ENCODE results near the gene HLA-DQB2.
"Not testable (repeated sequence)": the region's sequence is repeated elsewhere in the genome, so short reads cannot be mapped to it uniquely, and the experiment has no call there.

Gene HLA-DQB2

GRCh38 chr6:32745649-32746048, 17.7 kb downstream of the HLA-DQB2 start:
- DNase-seq (ENCODE audit: extremely low read depth in 1 of 2, low read depth in 1 of 2) = not testable (repeated sequence)

GRCh38 chr6:32744776-32745175, 18.6 kb downstream of the HLA-DQB2 start:
- DNase-seq (ENCODE audit: extremely low read depth in 1 of 2, low read depth in 1 of 2) = no peak

DNA sequence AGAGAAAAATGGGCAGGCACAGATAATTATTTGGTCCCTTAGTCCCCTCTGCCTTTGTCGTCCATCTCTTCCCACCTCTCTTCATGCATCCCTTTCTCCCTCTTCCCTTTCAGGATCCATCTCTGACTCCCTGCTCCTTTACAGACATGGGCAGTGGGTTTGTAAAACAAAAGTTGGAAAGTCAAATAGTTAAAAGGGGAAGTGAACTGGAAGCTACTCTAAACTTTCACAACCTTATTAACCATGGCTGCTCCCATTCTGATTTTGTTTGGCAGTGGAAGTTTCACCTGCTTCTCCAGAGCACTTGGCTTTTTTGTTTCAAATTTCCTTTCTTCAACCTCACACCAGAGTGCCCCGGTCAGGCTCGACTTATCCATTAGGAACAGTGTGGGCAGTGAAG, 21.0 kb downstream of the HLA-DQB2 start:
- DNase-seq (ENCODE audit: extremely low read depth in 1 of 2, low read depth in 1 of 2) = no peak

DNA sequence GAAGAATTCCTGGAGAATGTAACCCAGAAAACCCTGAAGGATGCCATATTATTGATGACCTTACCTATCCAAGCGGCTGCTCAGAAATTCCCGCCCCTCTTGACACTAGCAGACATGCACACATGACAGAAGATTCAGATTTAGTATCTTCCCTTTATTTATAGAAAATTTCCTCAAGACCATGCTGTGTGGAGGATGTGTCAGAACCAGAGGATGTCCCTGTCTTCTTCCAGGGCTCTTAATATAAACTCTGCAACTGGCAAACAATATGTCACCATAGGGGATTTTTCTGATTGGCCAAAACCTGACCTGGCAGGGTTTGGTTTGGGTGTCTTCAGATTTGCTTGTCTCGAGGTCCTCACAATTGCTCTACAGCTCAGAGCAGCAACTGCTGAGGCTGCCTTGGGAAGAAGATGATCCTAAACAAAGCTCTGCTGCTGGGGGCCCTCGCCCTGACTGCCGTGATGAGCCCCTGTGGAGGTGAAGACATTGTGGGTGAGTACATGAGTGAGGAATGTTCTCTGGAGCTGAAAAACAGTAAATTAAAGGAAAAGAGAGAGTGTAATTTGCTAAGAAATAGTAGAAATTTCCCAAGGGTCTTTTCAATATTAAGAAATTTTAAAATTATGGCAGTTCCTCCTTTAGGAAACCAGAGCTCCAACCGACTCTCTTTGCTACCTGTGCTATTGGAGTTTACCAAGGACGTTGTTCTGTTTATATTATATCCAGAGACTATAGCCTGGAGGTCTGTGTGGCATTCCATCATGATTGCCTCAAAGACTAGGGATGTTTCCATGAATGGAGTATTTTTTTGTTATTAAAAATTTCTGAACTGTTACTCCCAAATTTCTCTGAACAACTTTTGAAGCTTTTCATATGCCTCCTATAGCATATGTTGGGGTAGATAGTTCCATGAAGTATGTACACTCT, 22.0 kb downstream of the HLA-DQB2 start, which contains the start of gene HLA-DQA2:
HLA-DQA2 (plus strand) TSS at position 361 of the 930 bp plus-strand sequence; CDS start at position 414, 53 bp downstream.
- DNase-seq (ENCODE audit: extremely low read depth in 1 of 2, low read depth in 1 of 2) = no peak

- DNase-seq (ENCODE audit: extremely low read depth in 1 of 2, low read depth in 1 of 2) = no peak
Measured at GRCh38 chr6:32738126-32738525, 25.2 kb downstream of the HLA-DQB2 start.

GRCh38 chr6:32718879-32719278, 44.5 kb downstream of the HLA-DQB2 start:
- DNase-seq (ENCODE audit: extremely low read depth in 1 of 2, low read depth in 1 of 2) = no peak

GRCh38 chr6:32716396-32716795, 46.9 kb downstream of the HLA-DQB2 start:
- no peak for DNase-seq (ENCODE audit: extremely low read depth in 1 of 2, low read depth in 1 of 2)

- DNase-seq (ENCODE audit: extremely low read depth in 1 of 2, low read depth in 1 of 2) = no peak
Measured at GRCh38 chr6:32713241-32713640, 50.1 kb downstream of the HLA-DQB2 start.

DNA sequence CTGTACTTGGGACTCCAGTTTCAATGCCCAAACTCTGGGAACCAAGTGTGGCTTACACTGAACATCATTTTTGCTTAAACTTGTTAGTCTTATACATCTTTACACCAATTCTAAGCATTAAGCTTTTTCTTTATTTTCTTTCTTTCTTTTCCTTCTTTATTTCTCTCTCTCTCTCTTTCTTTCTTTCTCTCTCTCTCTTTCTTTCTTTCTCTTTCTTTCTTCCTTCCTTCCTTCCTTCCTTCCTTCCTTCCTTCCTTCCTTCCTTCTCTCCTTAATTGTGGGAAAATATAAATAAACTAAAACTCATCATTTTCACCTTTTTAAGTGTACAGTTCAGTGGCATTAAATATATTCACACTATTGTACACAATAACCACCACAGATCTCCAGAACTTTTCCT, 53.7 kb downstream of the HLA-DQB2 start:
- no peak for DNase-seq (ENCODE audit: extremely low read depth in 1 of 2, low read depth in 1 of 2)

All from stimulated activated CD8-positive, alpha-beta memory T cell treated with anti-CD3 and anti-CD28 coated beads, Interleukin-7, amount 100 ng/mL, for 48 hours (primary cell).